DOHH2 (cell line): Measurements from ENCODE around the gene NELFCD.

Experiments used
- H3F3A ChIP-seq: fragments of 200-600 bp; sonication (generic), shearing (Covaris generic); 2 replicates; pipeline ENCODE4 v1.6.0; 2016; ENCODE audit warnings: antibody characterized with exemption, mild to moderate bottlenecking; ENCODE audit not compliant: control insufficient read depth, insufficient read depth
- H3K27ac ChIP-seq: fragments of 200-600 bp; sonication (generic); 2 replicates; pipeline ENCODE4 v1.5.1; 2014; ENCODE audit warnings: low read depth, mild to moderate bottlenecking, low read length, moderate library complexity
- H3K27me3 ChIP-seq: fragments of 200-600 bp; sonication (generic); 2 replicates; pipeline ENCODE4 v1.6.1; 2014; ENCODE audit warnings: mild to moderate bottlenecking, low read length, mixed read lengths; ENCODE audit not compliant: control insufficient read depth
- H3K36me3 ChIP-seq: fragments of 200-600 bp; sonication (generic); 2 replicates; pipeline ENCODE4 v1.6.1; 2014; ENCODE audit warnings: mild to moderate bottlenecking, low read length, moderate library complexity, mixed read lengths; ENCODE audit not compliant: control insufficient read depth
- H3K4me1 ChIP-seq: fragments of 200-600 bp; sonication (generic); 2 replicates; pipeline ENCODE4 v1.6.1; 2014; ENCODE audit warnings: mild to moderate bottlenecking, low read length, mixed read lengths; ENCODE audit not compliant: control insufficient read depth
- H3K4me2 ChIP-seq: fragments of 200-600 bp; sonication (generic); 2 replicates; pipeline ENCODE4 v1.6.0; 2014; ENCODE audit warnings: mild to moderate bottlenecking, low read length, moderate library complexity
- H3K4me3 ChIP-seq: fragments of 200-600 bp; sonication (generic); 2 replicates; pipeline ENCODE4 v1.5.1; 2014; ENCODE audit warnings: mild to moderate bottlenecking, low read length, mixed read lengths
- H3K79me2 ChIP-seq: fragments of 200-600 bp; sonication (generic); 2 replicates; pipeline ENCODE4 v1.6.1; 2014; ENCODE audit warnings: mild to moderate bottlenecking, low read length, mixed read lengths; ENCODE audit not compliant: control insufficient read depth
- H3K9me2 ChIP-seq: fragments of 200-600 bp; sonication (generic); replicated peaks from 2 replicates; pipeline ENCODE4 v1.6.1; 2014; ENCODE audit warnings: mild to moderate bottlenecking, low read length, mixed read lengths; ENCODE audit not compliant: control insufficient read depth
- H3K9me3 ChIP-seq: fragments of 200-600 bp; sonication (generic); 2 replicates; pipeline ENCODE4 v1.6.1; 2014; ENCODE audit warnings: antibody characterized with exemption, low read length, mixed read lengths; ENCODE audit not compliant: control insufficient read depth, insufficient read depth
- H4K20me1 ChIP-seq: fragments of 200-600 bp; sonication (generic); 2 replicates; pipeline ENCODE4 v1.6.0; 2014; ENCODE audit warnings: low read depth, mild to moderate bottlenecking, antibody characterized with exemption, low read length, moderate library complexity; ENCODE audit not compliant: control insufficient read depth, insufficient read depth
- CTCF ChIP-seq: fragments of 200-600 bp; sonication (generic); IDR thresholded peaks from one replicate; pipeline ENCODE4 v1.5.1; 2014; ENCODE audit warnings: antibody characterized with exemption, mild to moderate bottlenecking, low read depth, low read length; ENCODE audit not compliant: poor library complexity, severe bottlenecking
- EZH2phosphoT487 ChIP-seq: fragments of 200-600 bp; sonication (generic); IDR thresholded peaks from 2 replicates; pipeline ENCODE4 v1.6.1; 2017; ENCODE audit warnings: borderline replicate concordance, mild to moderate bottlenecking, antibody characterized with exemption, low read length, moderate library complexity, mixed read lengths

Gene NELFCD

GRCh38 chr20:59025086-59025485 lies 44.0 kb downstream of the NELFCD start:
- Histone ChIP-seq H3K9me2 (no peaks in the 10 kb centered on the region), H3K79me2 (peaks cover 46% of the 10 kb centered on the region), H3K9me3 (no peaks in the 10 kb centered on the region), H4K20me1 (peaks cover 19% of the 10 kb centered on the region; the same call in 1 of the 2 replicates), H3K4me1 (peaks cover 18% of the 10 kb centered on the region), H3K27ac (no peak overlapping the region), H3K36me3 (peaks cover 78% of the 10 kb centered on the region), H3F3A (0 out of 2 replicates have a peak, but pooled peaks cover 8% of the 10 kb centered on the region), H3K4me3 (no peak overlapping the region), H3K4me2 (no peak overlapping the region), H3K27me3 (no peaks in the 10 kb centered on the region)
- no peak for TF ChIP-seq CTCF

- H3F3A ChIP-seq = peaks cover 11% of the 10 kb centered on the region; the same call in 1 of the 2 replicates
- no peak overlapping the region for H3K27ac ChIP-seq
- no peaks in the 10 kb centered on the region for H3K9me3 ChIP-seq
- H3K4me1 ChIP-seq = peaks cover 22% of the 10 kb centered on the region
- peaks cover 50% of the 10 kb centered on the region for H3K79me2 ChIP-seq
- H3K36me3 ChIP-seq = peaks cover 82% of the 10 kb centered on the region
- no peaks in the 10 kb centered on the region for H3K9me2 ChIP-seq
- no peak overlapping the region for H3K4me3 ChIP-seq
- no peak for TF ChIP-seq CTCF
- no peak for TF ChIP-seq EZH2phosphoT487
- H3K27me3 ChIP-seq = no peaks in the 10 kb centered on the region
- no peak overlapping the region for H3K4me2 ChIP-seq
- H4K20me1 ChIP-seq = peaks cover 23% of the 10 kb centered on the region; the same call in 1 of the 2 replicates
Measured at GRCh38 chr20:59025511-59025910, 44.5 kb downstream of the NELFCD start.

GRCh38 chr20:59026904-59027740 lies 46.1 kb downstream of the NELFCD start:
- Histone ChIP-seq H3K27me3 (no peaks in the 10 kb centered on the region), H3F3A (peaks cover 10% of the 10 kb centered on the region), H3K27ac (no peak overlapping the region), H3K4me2 (no peak overlapping the region), H4K20me1 (peaks cover 32% of the 10 kb centered on the region), H3K4me3 (no peak overlapping the region), H3K36me3 (peaks cover 98% of the 10 kb centered on the region), H3K4me1 (peaks cover 32% of the 10 kb centered on the region), H3K79me2 (peaks cover 66% of the 10 kb centered on the region), H3K9me3 (no peaks in the 10 kb centered on the region), H3K9me2 (no peaks in the 10 kb centered on the region)
- TF ChIP-seq EZH2phosphoT487 (no peak), CTCF (no peak)
